B cell (primary cell): ENCODE data around the gene CD276.

Experiments used
- EZH2 ChIP-seq: IDR thresholded peaks from 2 replicates; pipeline ENCODE4 v1.6.1; 2012; ENCODE audit warnings: borderline replicate concordance, low read depth, mild to moderate bottlenecking, moderate library complexity, low read length; ENCODE audit not compliant: insufficient read depth, poor library complexity, severe bottlenecking
- TF ChIP-seq, protein P1 (sequence below): fragments of 200-600 bp; IDR thresholded peaks from one replicate; pipeline ENCODE4 v1.8.0; 2022; ENCODE audit warnings: antibody characterized with exemption, mild to moderate bottlenecking

DNA sequence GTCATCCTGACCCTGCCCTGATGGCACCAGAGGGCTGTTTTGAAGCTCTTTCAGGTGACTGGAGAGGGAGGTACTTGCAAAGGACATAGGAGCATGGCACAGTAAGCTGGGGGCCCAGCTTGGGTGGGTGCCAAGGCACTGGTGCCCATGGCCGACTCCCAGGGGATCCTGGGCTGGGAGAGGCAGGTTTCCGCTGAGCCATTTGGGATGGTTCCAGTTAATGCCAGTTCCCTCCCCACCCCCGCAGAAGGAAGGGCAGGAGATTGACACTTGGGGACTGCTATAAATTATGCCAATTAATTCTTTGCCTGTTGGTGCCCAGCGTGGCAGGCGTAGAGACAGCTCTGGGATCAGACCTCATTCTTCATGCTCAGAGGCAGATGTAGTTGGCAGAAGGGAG is 26.1 kb downstream of the CD276 start:
- TF ChIP-seq EZH2: no peak
- TF ChIP-seq, protein P1, sequence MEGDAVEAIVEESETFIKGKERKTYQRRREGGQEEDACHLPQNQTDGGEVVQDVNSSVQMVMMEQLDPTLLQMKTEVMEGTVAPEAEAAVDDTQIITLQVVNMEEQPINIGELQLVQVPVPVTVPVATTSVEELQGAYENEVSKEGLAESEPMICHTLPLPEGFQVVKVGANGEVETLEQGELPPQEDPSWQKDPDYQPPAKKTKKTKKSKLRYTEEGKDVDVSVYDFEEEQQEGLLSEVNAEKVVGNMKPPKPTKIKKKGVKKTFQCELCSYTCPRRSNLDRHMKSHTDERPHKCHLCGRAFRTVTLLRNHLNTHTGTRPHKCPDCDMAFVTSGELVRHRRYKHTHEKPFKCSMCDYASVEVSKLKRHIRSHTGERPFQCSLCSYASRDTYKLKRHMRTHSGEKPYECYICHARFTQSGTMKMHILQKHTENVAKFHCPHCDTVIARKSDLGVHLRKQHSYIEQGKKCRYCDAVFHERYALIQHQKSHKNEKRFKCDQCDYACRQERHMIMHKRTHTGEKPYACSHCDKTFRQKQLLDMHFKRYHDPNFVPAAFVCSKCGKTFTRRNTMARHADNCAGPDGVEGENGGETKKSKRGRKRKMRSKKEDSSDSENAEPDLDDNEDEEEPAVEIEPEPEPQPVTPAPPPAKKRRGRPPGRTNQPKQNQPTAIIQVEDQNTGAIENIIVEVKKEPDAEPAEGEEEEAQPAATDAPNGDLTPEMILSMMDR: no peak
